Activated CD8-positive, alpha-beta memory T cell treated with anti-CD3 and anti-CD28 coated beads, Interleukin-2, amount 50 U/mL, for 1 hour (primary cell): ENCODE data around the gene LRRTM4.
"Not testable (repeated sequence)": the region's sequence is repeated elsewhere in the genome, so short reads cannot be mapped to it uniquely, and the experiment has no call there.

Source experiments
- DNase-seq: peaks from one replicate; pipeline ENCODE4 v3.0.0-alpha.2; 2020; ENCODE audit errors: extremely low read depth

Gene LRRTM4

DNA sequence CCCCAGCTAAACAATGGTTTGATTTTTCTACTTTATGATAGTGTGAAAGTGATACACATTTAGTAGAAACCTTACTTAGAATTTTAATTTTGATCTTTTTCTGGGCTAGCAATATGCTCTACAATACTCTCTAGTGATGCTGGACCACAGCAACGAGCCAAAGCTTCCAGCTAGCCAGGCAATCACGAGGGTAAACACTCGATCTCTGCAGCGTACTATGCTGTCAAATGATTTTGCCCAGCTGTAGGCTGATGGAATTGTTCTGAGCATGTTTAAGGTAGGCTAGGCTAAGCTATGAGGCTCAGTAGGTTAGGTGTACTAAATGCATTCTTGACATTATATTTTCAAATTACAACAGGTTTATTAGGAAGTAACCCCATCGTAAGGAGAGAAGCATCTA is 207.5 kb downstream of the LRRTM4 start:
- no peak for DNase-seq

DNA sequence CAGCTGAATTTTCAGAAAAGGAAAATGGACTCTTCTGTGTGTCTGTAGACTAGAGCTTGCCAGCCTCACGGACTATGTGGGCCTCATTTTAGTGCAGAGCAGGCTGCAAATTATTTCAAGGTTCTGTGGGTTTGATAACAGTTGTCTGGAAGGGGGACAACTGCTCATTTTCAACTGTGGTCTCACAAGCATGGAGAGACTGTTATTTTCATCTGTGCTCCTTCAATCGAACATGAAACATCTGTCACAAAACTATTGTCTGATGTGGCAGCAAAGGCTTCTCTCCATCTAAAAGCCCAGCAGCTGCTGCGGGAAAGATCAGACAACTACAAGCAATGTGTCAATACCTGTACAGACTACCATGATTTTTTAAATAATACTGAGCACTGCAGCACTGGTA is 211.8 kb downstream of the LRRTM4 start:
- DNase-seq, result no peak

DNA sequence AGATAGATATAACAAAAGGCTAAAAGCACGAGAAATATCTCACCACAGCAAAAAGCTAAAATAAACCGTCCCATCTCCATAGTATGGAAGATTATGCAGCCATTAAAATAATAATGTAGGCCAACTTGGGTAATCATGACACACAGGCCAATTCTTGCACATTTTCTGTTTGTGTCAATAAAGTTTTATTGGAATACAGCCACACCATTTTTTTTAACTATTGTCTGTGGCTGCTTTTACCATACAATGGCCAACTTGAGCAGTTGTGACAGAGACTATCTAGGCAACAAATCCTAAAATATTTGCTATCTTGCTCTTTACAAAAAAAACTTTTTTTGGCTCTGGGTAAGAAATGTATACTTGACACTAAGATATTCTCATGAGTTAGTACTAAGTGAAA is 212.5 kb downstream of the LRRTM4 start:
- DNase-seq, result no peak

DNA sequence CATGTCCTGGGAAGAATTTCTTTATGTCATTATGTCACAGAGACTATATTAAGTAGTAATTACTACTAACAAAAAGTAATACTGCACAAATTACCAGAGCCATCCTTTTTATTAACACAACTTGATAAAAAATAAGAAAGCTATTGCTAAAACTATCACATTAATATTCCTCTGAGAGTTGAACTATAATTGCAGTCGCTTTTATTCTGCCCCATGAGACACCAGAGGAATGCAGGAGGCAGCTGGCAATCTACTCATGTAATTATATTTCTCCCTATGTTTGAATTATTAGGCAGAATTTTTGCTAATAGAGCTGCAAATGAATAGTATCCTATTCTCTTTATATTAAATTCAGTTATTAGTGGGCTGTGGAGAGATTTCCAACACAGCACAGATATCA is 220.7 kb downstream of the LRRTM4 start:
- DNase-seq, result no peak

DNA sequence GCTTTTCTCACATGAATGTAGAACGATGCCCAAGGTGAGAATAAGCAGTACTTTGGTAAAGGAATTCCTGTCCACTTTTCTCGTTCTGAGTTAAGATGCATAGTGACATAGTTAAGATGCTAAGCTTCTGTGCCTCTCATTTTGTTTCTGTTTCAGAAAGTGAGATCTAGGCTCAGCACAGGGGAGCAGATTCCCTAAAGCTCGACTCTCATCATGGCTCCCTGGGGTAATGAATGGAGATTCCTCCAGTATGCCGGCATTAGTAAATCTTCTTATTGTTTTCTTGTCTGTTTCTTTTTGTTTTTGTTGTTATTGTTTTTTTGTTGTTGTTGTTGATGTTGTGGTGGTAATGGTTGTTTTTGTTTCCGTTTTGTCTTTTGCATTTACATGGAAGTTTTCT is 225.4 kb downstream of the LRRTM4 start:
- no peak for DNase-seq

DNA sequence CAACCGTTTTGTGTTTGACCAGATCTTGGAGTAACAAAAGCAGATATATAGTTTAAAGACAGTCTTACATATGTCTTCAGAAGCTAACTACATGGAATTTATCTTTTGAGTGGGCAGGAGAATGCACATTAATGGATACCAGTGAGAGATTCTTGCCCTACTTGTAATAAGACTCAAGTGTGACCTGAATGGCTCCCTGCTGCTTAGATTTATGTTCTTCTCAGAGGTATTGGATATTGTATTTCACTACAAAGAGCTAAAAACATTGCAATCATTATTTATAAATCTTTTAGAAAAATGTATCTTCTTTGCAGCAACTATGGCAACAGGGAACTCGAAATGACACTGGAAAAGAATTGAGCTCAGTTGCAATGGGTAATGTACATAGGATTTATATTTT is 227.7 kb downstream of the LRRTM4 start:
- no peak for DNase-seq

DNA sequence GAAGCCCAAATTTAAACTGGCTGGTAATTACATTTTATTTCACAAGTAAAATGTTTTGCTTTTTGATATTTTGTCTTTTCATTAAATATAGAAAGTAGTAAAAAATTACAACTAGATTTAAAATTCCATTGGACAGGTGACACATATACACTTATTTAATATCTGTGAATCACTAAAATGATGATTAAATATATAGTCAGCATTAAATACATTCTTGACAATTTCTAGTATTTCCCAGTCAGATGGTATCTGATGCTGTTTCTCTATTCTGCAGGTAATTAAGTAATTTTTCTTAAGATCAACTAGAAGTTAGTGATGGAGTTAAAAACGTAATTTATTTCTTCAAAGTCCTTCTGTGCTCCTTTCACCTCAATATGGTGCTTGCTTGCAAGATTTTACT is 237.8 kb downstream of the LRRTM4 start:
- no peak for DNase-seq

DNA sequence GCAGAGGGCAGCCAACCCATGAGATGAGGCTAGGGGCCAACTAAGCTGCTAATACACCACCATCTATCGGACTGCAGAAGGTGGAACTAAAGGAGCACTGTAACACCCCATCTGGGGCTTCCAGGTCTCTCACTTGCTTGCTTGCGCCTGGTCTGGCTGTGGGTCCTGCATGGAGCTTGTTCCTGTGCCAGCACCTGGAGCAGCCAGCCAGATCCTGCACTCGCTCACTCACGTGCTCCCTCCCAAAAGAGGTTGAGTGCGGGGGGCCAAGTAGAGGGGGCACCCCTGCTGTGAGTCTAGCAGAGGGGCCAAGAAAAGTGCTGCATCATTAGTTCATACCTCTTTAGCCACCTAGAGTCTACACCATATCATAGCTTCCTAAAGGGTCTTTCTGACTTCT is 250.9 kb downstream of the LRRTM4 start:
- DNase-seq, result no peak

DNA sequence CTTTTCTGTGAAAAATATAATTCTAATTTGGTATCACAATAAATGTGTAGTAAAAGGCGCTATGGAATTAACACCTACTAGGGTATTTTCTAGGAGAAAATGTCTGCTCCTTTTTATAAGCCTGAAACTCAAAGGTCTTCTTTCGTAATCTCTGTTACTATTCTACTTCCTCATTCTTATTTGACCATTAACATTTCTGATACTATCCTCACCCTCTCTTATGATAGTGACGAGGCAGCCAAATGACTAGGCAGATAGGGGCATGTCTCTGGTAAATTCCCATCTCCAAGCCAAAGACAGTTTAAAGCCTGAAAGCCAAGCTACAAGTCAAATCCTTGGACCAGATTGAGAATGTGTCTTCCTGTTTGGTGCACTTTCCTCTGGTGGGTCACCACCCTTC is 251.7 kb downstream of the LRRTM4 start:
- no peak for DNase-seq

DNA sequence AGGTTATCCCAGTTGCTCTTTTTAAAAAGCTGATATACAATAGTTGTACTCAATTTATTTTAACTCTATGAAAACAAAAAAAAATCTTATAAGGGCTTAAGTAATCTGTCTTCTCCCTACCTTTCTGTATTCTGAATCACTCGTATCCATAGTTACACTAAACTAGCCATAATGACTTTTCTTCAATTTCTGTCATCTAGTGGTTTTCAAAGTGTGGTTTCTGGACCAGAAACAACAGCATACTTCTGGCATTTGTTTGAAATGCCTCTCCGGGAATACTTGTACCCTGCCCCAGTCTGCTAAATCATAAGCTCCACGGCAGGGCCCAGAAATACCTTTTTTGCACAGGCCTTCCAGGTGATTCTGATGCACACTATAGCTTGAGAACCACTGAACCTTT is 253.6 kb downstream of the LRRTM4 start:
- DNase-seq, result no peak

DNA sequence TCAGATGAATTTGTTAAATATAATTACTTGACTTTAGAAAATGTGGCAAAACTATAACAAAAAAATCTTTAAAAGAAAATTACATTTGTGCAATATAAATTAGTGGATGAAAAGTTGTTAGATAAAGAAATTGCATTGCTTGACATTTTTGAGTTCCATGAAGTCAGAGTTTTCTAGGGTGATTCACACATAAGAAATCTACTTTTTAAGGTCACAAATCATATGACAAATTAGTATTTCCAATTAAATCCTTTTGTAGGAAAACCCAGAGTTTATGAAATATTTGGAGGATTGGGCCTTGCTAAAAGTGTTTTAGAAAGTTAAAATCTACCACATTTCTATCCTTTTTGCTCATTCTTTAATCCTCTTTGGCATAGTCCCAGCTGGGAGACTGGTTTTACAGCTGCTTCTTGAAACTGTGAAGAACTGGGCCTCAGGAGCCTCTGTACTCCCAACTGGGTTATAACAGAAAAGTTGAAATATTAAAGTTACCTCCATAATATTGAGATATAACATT is 289.2 kb downstream of the LRRTM4 start:
- no peak for DNase-seq

DNA sequence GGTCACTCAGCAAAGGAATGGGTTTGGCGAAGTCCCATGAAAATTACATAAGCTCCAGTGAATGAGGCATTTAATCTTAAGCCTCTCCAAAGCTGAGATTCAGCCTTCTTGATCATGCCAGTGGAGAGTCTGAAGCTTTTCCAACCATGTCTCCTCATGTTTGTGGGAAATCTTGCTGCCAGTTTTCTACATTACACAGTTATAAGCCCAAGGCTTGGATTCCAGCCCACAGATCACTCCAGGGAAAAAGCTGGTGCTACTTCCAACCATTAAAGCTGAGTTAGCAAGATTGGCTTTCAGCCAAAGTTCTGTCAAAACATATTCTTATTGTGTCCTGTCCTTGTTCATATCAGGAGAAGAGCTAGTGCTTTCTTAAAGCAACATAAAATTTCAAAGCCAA is 293.8 kb downstream of the LRRTM4 start:
- DNase-seq, result no peak

DNA sequence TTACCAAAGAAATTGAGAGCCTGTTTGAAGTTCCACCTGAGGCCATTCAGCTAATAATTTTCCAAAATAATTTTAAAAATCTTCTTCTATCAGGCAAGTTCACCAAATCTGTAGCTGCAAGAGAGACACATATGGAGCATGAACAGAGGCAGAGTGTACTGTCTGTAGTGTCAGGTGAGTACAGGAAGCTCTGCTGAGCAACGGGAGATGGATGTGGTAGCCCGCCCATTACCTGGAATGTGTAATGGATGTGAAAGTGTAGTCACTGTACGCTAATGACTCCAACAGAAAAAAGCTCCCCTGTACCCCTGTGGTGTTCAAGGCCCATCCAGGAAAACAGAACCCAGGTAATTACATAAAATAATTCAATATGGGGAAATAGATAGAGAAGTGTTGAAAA is 311.5 kb downstream of the LRRTM4 start:
- DNase-seq, result no peak

DNA sequence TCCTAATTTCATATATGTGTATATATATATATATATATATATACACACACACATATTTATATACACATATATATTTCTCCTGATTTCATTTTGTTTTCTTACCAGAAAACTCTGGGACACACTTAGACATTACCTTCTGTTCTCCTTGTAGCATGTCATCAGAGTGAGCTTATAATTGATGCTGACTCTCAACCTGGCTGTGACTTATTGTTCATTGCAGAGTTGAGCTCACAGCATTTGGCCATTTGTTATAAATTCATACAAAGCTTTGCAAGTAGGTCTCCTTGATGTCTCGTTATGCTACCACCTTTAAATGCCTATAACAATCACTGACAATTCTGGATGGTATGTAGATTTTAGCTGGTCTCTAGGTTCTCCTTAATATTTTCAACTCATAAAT is 314.8 kb downstream of the LRRTM4 start:
- DNase-seq, result no peak

DNA sequence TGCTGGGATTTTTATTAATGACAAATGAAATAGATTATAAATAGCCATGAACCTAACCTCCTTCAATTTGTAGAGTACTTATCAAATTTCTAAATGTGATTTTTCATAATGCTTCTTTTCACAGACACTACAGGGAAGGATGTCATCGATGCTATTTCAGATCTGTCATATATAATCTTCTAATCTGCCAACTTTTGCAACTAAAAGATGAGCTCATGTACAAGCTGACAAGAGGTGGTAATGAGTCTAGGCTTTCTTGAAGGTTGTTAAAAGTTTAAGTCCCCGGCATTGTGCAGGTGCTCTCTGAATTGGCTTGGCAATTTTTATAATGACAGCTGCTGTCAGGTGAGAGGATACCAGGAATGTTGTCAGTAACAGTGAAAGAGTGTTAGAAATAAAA is 320.4 kb downstream of the LRRTM4 start:
- no peak for DNase-seq

DNA sequence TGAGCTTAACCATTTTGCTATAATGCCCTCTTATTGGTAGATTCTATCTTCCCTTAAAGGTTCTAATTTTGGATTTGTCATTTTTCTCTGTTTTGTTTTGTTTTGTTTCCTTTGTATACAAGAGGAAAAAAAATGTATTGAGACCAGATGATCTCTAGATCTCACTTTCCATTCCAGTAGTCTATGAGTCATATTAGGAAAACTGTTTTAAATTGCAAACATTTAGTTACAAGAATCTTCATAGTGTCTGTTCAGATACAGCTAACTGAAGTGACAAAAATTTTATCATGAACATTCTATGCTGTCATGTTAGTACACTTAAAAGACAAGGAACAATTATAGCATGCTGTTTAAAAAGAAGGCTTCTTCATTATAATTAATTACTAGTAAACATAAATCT is 322.8 kb downstream of the LRRTM4 start:
- no peak for DNase-seq

DNA sequence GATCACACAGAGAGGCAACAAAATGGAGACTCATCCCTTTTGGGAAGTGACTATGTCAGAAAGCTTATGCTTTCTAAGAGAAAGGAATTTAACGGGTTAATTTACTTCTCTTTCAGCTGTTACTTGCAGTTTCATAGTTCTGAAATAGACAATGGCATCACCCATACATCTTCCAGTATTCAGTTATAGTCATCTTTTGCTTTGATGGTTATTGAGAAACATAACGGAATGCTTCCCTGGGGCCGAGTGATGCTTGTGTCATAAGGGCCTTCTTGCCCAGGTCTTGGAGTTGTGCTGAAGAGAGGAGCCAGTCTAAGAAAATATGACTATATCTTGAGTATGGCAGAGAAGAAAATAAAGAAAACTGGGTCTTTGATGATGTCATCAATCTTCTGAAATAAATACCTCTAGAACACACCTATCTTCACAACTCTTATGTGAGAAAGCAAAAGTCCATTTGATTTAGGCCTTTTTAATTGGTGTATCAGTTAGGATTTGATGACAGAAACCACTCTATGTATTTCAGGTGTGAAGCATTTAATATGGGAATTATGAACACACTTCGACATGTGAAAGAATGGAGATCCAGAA is 328.2 kb downstream of the LRRTM4 start:
- DNase-seq, result no peak

DNA sequence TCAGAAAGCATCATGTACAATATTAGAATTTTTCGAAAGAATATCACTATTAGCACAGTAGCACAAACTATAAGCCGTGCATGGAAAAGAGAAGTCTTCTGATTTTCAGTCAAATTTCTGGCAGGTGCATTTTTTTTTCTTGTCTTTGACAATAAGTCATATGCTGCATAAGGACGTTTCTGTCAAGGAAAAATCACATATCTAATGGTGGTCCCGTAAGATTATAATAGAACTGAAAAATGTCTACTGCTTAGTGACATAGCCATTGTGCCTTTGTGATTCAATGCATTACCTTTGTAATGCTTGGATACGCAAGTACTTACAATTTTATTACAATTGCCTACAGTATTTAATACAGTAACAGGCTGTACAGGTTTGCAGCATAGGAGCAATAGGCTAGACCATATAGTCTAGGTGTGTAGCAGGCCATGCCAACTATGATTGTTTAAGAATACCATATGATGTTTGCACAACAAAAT is 329.3 kb downstream of the LRRTM4 start:
- DNase-seq, result no peak

DNA sequence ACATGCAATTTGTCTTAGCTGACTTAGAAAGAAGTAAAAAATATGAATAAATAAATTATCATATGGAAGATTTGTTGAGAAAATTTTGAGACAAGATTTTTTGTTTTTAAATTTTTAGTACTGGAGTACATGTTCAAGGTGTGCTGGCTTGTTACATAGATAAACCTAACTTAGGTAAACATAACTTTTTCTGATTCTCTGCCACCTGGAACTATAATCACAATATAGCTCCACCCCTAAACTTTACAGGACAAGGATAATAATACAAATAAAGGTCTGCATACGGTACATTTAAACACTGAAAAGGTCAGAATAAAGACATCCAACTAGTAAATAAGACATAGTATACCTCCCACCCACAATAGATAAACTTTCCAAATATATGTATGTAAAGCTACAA is 330.5 kb downstream of the LRRTM4 start:
- DNase-seq, result no peak

DNA sequence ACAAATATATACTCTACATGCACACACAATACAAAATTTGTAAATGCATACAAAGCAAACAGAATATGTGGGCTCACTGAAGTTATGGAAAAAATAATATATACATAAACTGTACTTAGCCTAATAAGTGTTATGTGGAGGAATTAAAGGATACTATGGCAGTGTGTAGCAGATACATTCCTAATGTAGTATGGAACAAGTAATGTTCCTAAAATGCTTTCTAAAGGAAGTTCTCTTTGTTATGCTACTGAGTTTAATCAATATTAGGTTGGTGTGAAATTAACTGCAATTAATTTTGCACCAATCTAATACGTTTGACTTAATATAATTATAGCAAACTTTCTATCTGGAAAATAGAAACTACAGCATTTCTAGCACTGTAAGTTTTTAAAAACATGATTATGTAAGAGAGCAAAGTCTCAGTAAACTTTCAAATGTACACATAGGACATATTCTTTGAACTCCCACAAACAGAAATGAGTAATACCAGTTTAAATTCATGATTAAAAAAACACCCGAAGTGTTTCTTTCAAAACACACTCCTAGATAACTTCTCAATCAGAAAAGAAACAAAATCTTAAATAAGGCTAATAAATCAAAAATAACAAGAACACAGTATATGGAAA is 331.3 kb downstream of the LRRTM4 start:
- no peak for DNase-seq

DNA sequence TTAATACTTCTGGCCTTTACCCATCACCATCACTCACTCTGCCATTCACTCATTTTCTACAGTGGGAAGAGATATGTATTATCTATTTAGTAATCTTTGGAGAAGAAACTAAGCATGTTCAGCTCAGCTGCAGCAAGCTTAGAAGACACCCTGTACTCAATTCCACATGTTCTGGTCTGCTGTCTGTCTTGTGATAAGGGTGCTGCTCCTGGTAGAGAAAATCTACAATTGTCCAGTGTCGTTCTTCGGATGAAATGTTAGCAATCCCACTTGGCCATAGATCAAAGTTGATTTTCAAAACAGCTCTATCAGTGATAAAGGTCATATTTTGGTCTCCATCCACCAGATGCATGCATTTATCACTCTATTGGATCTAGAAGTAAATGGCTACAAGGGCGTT is 337.1 kb downstream of the LRRTM4 start:
- DNase-seq, result no peak

DNA sequence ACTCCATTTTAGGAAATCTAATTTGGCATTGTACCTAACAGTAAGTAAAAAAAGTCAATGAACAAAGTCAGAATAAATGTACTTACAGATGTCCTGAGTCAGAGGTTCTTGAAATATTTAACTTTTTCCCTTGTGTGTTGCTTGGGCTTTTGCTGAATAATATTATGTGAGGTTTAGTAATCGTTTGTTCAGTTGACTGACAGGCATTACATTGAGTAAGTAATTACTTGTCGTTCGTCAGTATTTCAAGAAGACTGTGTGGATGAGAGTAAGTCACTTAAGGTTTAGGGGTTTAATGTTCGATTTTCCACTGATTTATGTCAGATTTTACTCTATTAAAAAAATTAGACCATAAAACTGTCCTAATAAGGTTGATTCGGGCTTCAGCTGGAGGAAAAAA is 342.9 kb downstream of the LRRTM4 start:
- no peak for DNase-seq

DNA sequence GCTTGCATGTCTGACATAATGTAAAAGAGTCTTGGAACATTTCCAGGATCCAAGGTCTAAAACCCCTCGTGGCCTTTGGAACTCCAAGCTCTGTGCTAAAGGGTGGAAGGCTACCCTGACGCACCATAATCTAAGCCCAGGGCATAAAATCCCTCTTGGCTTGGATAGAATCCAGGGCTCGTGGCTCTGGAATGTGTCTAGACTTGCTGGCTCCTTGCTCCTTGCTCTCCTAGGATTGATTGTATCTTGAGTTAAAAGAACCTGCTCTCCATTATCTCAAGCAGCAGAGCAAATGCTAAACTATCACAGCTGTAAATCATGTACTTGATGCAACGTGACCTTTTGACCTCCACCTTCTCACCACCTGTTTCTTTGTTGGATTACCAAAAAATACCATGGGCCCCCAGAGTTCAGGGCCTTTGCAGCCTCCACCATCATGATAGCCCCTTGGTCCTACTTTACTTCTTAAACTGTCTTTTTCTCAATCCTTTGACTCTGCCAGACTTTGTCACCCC is 346.9 kb downstream of the LRRTM4 start:
- not testable (repeated sequence) for DNase-seq

DNA sequence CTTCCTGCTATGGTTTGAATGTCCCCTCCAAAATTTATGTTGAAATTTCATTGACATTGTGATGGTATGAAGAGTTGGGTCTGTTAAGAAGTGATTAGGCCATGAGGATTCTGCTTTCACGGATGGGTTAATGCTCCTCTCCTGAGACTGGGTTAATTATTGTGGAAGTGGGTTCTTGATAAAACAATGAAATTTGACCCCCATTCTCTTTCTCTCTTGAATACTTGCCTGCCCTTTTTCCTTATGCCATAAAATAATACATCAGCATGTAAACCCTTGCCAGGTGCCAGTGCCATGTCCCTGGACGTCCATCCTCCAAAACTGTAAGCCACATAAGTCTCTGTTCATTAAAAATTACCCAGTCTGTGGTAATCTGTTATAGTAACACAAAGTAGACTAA is 352.8 kb downstream of the LRRTM4 start:
- no peak for DNase-seq
